HG03064 (cell line): ENCODE measurements around the gene OR10AG1.

Experiments
- ATAC-seq: cut with Tn5 transposase; IDR thresholded peaks from one replicate; pipeline ENCODE4 v1.9.1; 2021; ENCODE audit warnings: low read depth; ENCODE audit not compliant: unreplicated experiment

The OR10AG1 gene

DNA sequence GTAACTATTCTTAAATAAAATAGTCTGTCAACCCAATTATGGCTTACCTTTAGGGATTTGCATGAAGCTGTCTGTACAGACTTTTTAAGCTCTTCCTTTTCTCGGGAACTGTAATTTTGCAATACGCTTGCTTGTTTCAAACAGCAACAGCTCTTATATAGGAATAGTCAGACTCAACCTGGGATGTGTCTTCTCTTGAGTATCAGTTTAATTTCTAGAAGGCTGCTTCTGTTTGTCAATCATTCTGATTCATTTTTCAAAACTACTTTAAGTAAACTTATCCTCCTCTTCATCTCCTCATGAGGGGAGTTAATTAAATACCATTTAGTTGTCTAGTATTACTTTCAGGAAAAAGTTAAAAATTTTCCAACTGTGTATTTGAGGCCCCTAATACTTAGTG, at the start of gene OR10AG1:
TSS of gene OR10AG1 (minus strand) at position 101 of the 400 bp plus-strand sequence. CDS start at position 63, 38 bp downstream.
- no peak for ATAC-seq

GRCh38 chr11:56013805-56014204, 44.1 kb upstream of the OR10AG1 start:
- no peak for ATAC-seq

DNA sequence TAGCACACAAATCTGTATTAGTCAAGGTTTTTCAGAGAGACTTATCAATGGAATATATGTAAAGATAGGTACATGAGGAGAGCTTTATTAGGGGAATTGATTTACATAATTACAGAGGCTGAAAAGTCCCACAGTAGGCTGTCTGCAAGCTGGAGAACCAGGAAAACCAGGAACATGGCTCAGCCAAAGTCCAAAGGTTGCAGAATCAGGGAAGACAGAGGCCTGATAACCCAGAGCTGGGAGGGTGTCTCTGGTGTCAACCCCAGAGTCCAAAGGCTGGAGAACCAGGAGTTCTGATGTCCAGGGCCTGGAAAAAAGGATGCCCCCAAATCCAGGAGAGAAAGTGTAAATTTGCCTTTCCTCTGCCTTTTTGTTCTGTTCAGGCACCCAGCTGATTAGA, 41.0 kb upstream of the OR10AG1 start:
- no peak for ATAC-seq

GRCh38 chr11:55994525-55994924, 24.8 kb upstream of the OR10AG1 start, which contains the start of gene OR5F1:
TSS of gene OR5F1 (minus strand) at chr11:55994625. CDS start at chr11:55994625, 0 bp downstream.
- no peak for ATAC-seq

DNA sequence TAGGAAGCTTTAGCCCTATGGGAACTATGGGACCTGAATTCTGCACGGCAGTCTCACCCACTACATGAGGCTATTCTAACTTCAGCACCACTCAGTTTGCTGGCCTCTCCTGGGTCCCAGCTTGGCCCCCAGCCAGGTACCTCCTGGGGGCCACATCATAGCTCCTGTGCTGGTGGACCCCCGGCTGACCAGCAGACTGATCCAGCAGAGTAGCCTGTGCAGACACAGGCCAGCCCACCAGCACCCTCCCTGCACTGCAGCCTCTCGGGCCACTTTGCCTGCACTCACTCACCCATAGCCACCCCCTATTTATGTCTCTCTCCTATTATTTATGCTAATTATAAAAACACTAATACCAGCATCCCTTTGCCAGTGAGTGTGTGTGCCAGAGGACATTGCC, 1.2 kb upstream of the OR10AG1 start:
- no peak for ATAC-seq

- no peak for ATAC-seq
Measured at GRCh38 chr11:55967914-55968313, 1.8 kb downstream of the OR10AG1 start.

- ATAC-seq, result no peak
Measured at GRCh38 chr11:55966391-55966790, 3.4 kb downstream of the OR10AG1 start.

DNA sequence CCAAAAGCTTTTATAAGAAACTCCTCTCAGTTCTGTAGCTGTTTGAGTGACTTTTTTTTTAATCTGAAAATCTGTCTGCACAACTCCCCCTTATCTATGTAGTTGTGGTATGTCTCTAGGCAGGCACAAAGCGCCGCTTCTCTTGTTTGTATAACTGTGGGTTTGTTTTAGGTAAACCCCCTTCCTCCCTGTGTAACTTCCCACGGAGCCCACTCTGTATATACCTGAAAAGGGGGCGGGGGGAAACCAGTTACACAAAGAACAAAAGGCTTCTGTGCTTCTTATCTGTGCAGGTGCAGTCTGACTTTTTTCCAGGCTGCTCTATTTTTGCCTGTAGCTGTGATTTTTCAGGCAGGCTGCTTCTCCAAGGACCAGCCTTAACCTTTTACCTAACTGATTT, 13.2 kb downstream of the OR10AG1 start:
- no peak for ATAC-seq

DNA sequence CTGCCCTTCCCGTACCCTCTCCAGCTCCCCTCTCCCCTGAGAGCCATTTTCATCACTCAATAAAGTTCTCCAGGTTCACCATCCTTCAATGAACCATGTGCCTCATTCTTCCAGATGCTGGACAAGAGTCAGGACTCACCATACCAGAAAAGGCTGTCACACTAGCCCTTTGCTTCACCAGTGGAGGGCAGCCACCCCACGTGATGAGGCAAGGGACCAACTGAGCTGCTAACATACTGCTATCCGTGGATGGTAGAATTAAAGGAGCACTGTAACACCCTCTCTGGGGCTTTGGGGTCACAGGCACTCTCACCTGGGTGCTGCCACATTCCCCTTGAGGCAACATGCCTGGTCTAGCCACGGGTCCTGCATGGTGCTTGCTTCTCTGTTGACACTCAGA, 20.4 kb downstream of the OR10AG1 start:
- ATAC-seq, result no peak

GRCh38 chr11:55942785-55943392, 26.9 kb downstream of the OR10AG1 start:
- ATAC-seq, result no peak

DNA sequence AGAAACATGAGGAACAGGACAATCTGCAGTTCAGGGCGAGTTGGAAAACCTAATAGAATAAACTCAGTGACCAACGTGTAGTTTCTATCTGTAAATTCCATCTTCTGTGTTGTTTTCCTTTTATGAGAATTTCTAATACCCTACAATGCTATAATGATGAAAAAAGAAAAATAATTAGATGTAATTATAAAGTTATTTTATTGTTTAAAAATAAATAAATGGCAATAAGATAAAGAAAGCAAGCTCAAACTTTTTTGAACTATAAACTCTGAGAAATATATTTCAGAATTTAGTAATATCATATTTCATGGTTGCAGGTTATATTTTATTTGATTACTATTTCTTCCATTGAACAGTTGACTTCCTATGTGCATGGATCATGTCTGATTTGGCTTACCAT, 33.4 kb downstream of the OR10AG1 start, which contains the start of gene OR5I1:
TSS of gene OR5I1 (minus strand) at position 101 of the 400 bp plus-strand sequence. CDS start at position 101, 0 bp downstream.
- ATAC-seq, result no peak

DNA sequence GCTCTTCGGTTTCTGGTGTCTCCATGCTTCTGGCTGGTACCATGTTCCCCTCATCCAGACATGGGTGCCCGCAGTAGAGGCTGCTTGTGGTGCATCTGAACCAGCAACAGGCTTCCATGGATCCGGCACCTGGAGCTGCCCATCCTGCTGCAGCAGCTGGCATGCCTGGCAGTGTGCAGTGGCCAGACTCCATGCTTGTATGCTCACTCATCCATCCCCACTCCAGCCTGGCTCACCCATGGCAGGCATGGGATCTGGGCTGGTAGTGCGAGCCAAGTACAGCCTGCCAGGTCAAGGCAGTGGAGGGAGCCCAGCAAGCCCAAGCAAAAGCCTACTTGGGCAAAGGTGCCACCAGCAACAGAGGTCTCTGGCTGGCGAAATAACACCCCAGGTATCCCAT, 49.2 kb downstream of the OR10AG1 start:
- ATAC-seq, result no peak
